Activated CD4-positive, alpha-beta memory T cell treated with anti-CD3 and anti-CD28 coated beads, Interleukin-2, amount 10 ng/mL, durations not matched to agents 7 days and 5 days (primary cell): ENCODE results near the gene MARS2. TPM values are rescaled to one million over a fixed set of nuclear protein-coding genes. Genes with fewer than 3 reads are reported as not detected.
"Not testable (repeated sequence)": the region's sequence is repeated elsewhere in the genome, so short reads cannot be mapped to it uniquely, and the experiment has no call there.

Experiments
- CTCF ChIA-PET: fragments of 350-600 bp; sonication (Branson Sonifier 250); formaldehyde crosslinking; loops from one replicate; lab custom pipeline; 2021; ENCODE audit warnings: antibody characterized with exemption, inconsistent platforms; lab: Charles Lee
- POLR2A ChIA-PET: fragments of 350-600 bp; sonication (Branson Sonifier 250); formaldehyde crosslinking; loops from one replicate; lab custom pipeline; 2021; ENCODE audit warnings: antibody characterized with exemption; lab: Charles Lee
- DNase-seq: peaks from one replicate; pipeline ENCODE4 v3.0.0-alpha.2; 2020
- H3K27ac Mint-ChIP-seq: one replicate; pipeline ENCODE4 v1.8.0; 2021; ENCODE audit warnings: mild to moderate bottlenecking, mixed read lengths
- H3K27me3 Mint-ChIP-seq: one replicate; pipeline ENCODE4 v1.8.0; 2021; ENCODE audit warnings: mixed read lengths
- H3K36me3 Mint-ChIP-seq: one replicate; pipeline ENCODE4 v1.8.0; 2021; ENCODE audit warnings: low read depth, mixed read lengths
- H3K4me1 Mint-ChIP-seq: one replicate; pipeline ENCODE4 v1.8.0; 2021; ENCODE audit warnings: mixed read lengths
- H3K4me3 Mint-ChIP-seq: one replicate; pipeline ENCODE4 v1.8.0; 2021; ENCODE audit warnings: mild to moderate bottlenecking, mixed read lengths
- H3K9me3 Mint-ChIP-seq: one replicate; pipeline ENCODE4 v1.8.0; 2021; ENCODE audit warnings: mixed read lengths
- total RNA-seq, 2 experiments: library from RNA; stranded (reverse); gene quantifications; one replicate each; pipeline ENCODE4 v1.2.3, GENCODE V29; 2021

MARS2 gene
- total RNA-seq, 2 experiments from 2014 or later, result 9.6 to 9.9 TPM

- Mint-ChIP-seq H3K27me3 (peaks cover 25% of the 10 kb centered on the region), H3K36me3 (no peaks in the 10 kb centered on the region)
- CTCF ChIA-PET, result no interaction called here
These were observed 28.1 kb upstream of the MARS2 start for GRCh38 chr2:197677056-197677455.

GRCh38 chr2:197677483-197677882, 27.7 kb upstream of the MARS2 start:
- Mint-ChIP-seq H3K27me3 (peaks cover 24% of the 10 kb centered on the region), H3K4me1 (no peaks in the 10 kb centered on the region), H3K27ac (no peak overlapping the region), H3K9me3 (no peaks in the 10 kb centered on the region), H3K4me3 (no peak overlapping the region), H3K36me3 (no peaks in the 10 kb centered on the region)
- CTCF ChIA-PET, result no interaction called here
- POLR2A ChIA-PET, result no interaction called here
- no peak for DNase-seq

More at GRCh38 chr2:197677056-197677455, 28.1 kb upstream of the MARS2 start:
- H3K4me1 Mint-ChIP-seq, result no peaks in the 10 kb centered on the region
- H3K4me3 Mint-ChIP-seq, result no peak overlapping the region
- POLR2A ChIA-PET, result no interaction called here
- H3K27ac Mint-ChIP-seq, result no peak overlapping the region
- no peaks in the 10 kb centered on the region for H3K9me3 Mint-ChIP-seq
- no peak for DNase-seq

- H3K36me3 Mint-ChIP-seq, DNase-seq, H3K27ac Mint-ChIP-seq, H3K4me3 Mint-ChIP-seq, POLR2A ChIA-PET, H3K9me3 Mint-ChIP-seq, CTCF ChIA-PET, H3K27me3 Mint-ChIP-seq: not testable (repeated sequence)
- H3K4me1 Mint-ChIP-seq, result peaks cover 12% of the 10 kb centered on the region
These were observed 10.0 kb upstream of the MARS2 start for GRCh38 chr2:197695206-197695605.

- H3K27ac Mint-ChIP-seq, POLR2A ChIA-PET, H3K4me3 Mint-ChIP-seq, H3K9me3 Mint-ChIP-seq, H3K36me3 Mint-ChIP-seq, CTCF ChIA-PET, DNase-seq, H3K27me3 Mint-ChIP-seq: not testable (repeated sequence)
- peaks cover 14% of the 10 kb centered on the region for H3K4me1 Mint-ChIP-seq
These were observed 9.2 kb upstream of the MARS2 start for GRCh38 chr2:197695971-197696370.

- H3K27me3 Mint-ChIP-seq, POLR2A ChIA-PET, H3K9me3 Mint-ChIP-seq, H3K4me3 Mint-ChIP-seq, H3K27ac Mint-ChIP-seq, CTCF ChIA-PET, H3K36me3 Mint-ChIP-seq, DNase-seq: not testable (repeated sequence)
- H3K4me1 Mint-ChIP-seq, result peaks cover 16% of the 10 kb centered on the region
These were observed 8.6 kb upstream of the MARS2 start for GRCh38 chr2:197696571-197696970.

GRCh38 chr2:197699724-197700123, 5.4 kb upstream of the MARS2 start:
- H3K27me3 Mint-ChIP-seq, CTCF ChIA-PET, H3K27ac Mint-ChIP-seq, DNase-seq, POLR2A ChIA-PET, H3K36me3 Mint-ChIP-seq, H3K9me3 Mint-ChIP-seq, H3K4me3 Mint-ChIP-seq: not testable (repeated sequence)
- peaks cover 18% of the 10 kb centered on the region for H3K4me1 Mint-ChIP-seq

GRCh38 chr2:197700960-197701359, 4.2 kb upstream of the MARS2 start:
- Mint-ChIP-seq H3K36me3 (peaks cover 5% of the 10 kb centered on the region), H3K9me3 (peaks cover 3% of the 10 kb centered on the region), H3K27me3 (no peaks in the 10 kb centered on the region), H3K4me3 (no peak overlapping the region), H3K4me1 (peaks cover 20% of the 10 kb centered on the region), H3K27ac (no peak overlapping the region)
- DNase-seq, result no peak
- ChIA-PET CTCF (no interaction called here), POLR2A (no interaction called here)

GRCh38 chr2:197704434-197705120, 592 bp upstream of the MARS2 start:
- Mint-ChIP-seq H3K27ac (peak overlapping the region; percentile 82), H3K27me3 (no peaks in the 10 kb centered on the region), H3K4me3 (peak overlapping the region; percentile 88), H3K36me3 (peaks cover 11% of the 10 kb centered on the region), H3K9me3 (no peaks in the 10 kb centered on the region), H3K4me1 (peaks cover 39% of the 10 kb centered on the region)
- ChIA-PET POLR2A (interaction anchor here (0.6 to 3.5 kb wide), 17 partner anchors 10 to 905 kb away, joined by 3 to 35 read pairs (median 4); partner anchors contain the start of genes COQ10B, GTF3C3, HSPD1 and HSPE1), CTCF (interaction anchor here (0.6 to 2.7 kb wide), 6 partner anchors 12 to 252 kb away, joined by 3 to 13 read pairs (median 3); partner anchors contain the start of gene COQ10B)
- no peak for DNase-seq

- H3K27ac Mint-ChIP-seq, result peak overlapping the region; percentile 81
- CTCF ChIA-PET, result interaction anchor here (0.5 to 3.3 kb wide), 8 partner anchors 8 to 207 kb away, joined by 3 to 19 read pairs (median 4); partner anchors contain the start of genes HSPD1 and HSPE1
- DNase-seq, result peak; percentile 52
- no peaks in the 10 kb centered on the region for H3K9me3 Mint-ChIP-seq
- peaks cover 17% of the 10 kb centered on the region for H3K36me3 Mint-ChIP-seq
- peak overlapping the region; percentile 88 for H3K4me3 Mint-ChIP-seq
- H3K4me1 Mint-ChIP-seq, result peaks cover 44% of the 10 kb centered on the region
- H3K27me3 Mint-ChIP-seq, result no peaks in the 10 kb centered on the region
- POLR2A ChIA-PET, result interaction anchor here (1.1 to 3.5 kb wide), 10 partner anchors 8 to 272 kb away, joined by 3 to 35 read pairs (median 4); partner anchors contain the start of genes COQ10B, HSPD1, HSPE1 and MOB4
These were observed 1.0 kb downstream of the MARS2 start for GRCh38 chr2:197705912-197706838.

- peaks cover 21% of the 10 kb centered on the region for H3K36me3 Mint-ChIP-seq
- POLR2A ChIA-PET, result interaction anchor here (1.1 to 3.5 kb wide), 7 partner anchors 9 to 272 kb away, joined by 3 to 35 read pairs (median 4); partner anchors contain the start of genes COQ10B, HSPD1, HSPE1 and MOB4
- CTCF ChIA-PET, result interaction anchor here (1.0 to 3.3 kb wide), 7 partner anchors 9 to 207 kb away, joined by 3 to 19 read pairs (median 5); partner anchors contain the start of genes HSPD1 and HSPE1
- no peak overlapping the region for H3K27ac Mint-ChIP-seq
- no peaks in the 10 kb centered on the region for H3K9me3 Mint-ChIP-seq
- H3K27me3 Mint-ChIP-seq, result no peaks in the 10 kb centered on the region
- DNase-seq, result no peak
- H3K4me3 Mint-ChIP-seq, result peak overlapping the region; percentile 88
- H3K4me1 Mint-ChIP-seq, result peaks cover 49% of the 10 kb centered on the region
These were observed 1.7 kb downstream of the MARS2 start for GRCh38 chr2:197706839-197707207.

- Mint-ChIP-seq H3K36me3 (peaks cover 21% of the 10 kb centered on the region), H3K27me3 (no peaks in the 10 kb centered on the region), H3K9me3 (no peaks in the 10 kb centered on the region), H3K4me1 (peaks cover 49% of the 10 kb centered on the region), H3K4me3 (peak overlapping the region; percentile 88), H3K27ac (peak overlapping the region; percentile 38)
- POLR2A ChIA-PET, result interaction anchor here (1.3 to 3.5 kb wide), 4 partner anchors 10 to 255 kb away, joined by 3 to 25 read pairs (median 11); partner anchors contain the start of genes COQ10B, HSPD1 and HSPE1
- DNase-seq, result no peak
- CTCF ChIA-PET, result interaction anchor here (0.6 to 3.3 kb wide), 7 partner anchors 9 to 617 kb away, joined by 3 to 19 read pairs (median 5); partner anchors contain the start of genes HSPD1 and HSPE1
These were observed 2.4 kb downstream of the MARS2 start for GRCh38 chr2:197707316-197708213.

GRCh38 chr2:197708331-197708730, 3.2 kb downstream of the MARS2 start:
- Mint-ChIP-seq H3K4me3 (peak overlapping the region; percentile 8), H3K27ac (no peak overlapping the region), H3K4me1 (peaks cover 55% of the 10 kb centered on the region), H3K36me3 (peaks cover 28% of the 10 kb centered on the region), H3K9me3 (no peaks in the 10 kb centered on the region), H3K27me3 (no peaks in the 10 kb centered on the region)
- ChIA-PET POLR2A (no interaction called here), CTCF (interaction anchor here (0.6 to 3.3 kb wide), 4 partner anchors 71 to 616 kb away, joined by 3 to 19 read pairs (median 4); partner anchors contain the start of genes HSPD1 and HSPE1)
- DNase-seq, result no peak
